NCI-H1417 (cell line): ENCODE measurements around the gene PREB.
A peak's percentile ranks its signal among the peaks of the same experiment; 100 is the strongest.
"Not testable (repeated sequence)": the region's sequence is repeated elsewhere in the genome, so short reads cannot be mapped to it uniquely, and the experiment has no call there.

Source experiments
- DNase-seq, 3 experiments: peaks; one replicate each; lab custom pipeline; 2025; lab: John Stamatoyannopoulos, UW

Gene PREB

DNA sequence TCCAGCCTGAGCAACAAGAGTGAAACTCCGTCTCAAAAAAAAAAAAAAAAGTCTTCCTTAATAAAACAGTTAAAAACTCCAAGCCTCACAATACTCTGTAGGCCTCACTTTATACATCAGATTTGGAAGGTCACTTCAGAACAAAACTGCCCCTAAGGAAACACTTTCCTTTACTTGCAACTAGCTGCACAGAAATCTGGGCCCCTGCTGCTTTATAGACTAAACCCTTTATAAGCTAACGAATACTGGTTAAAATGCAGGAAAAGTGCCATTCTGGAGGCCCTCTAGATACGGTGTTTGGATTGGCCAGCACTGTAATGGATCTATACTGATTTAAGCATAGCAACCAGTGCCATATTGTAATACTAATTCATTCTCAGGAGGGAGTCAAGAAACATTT, 9.3 kb downstream of the PREB start:
- DNase-seq = no peak

DNA sequence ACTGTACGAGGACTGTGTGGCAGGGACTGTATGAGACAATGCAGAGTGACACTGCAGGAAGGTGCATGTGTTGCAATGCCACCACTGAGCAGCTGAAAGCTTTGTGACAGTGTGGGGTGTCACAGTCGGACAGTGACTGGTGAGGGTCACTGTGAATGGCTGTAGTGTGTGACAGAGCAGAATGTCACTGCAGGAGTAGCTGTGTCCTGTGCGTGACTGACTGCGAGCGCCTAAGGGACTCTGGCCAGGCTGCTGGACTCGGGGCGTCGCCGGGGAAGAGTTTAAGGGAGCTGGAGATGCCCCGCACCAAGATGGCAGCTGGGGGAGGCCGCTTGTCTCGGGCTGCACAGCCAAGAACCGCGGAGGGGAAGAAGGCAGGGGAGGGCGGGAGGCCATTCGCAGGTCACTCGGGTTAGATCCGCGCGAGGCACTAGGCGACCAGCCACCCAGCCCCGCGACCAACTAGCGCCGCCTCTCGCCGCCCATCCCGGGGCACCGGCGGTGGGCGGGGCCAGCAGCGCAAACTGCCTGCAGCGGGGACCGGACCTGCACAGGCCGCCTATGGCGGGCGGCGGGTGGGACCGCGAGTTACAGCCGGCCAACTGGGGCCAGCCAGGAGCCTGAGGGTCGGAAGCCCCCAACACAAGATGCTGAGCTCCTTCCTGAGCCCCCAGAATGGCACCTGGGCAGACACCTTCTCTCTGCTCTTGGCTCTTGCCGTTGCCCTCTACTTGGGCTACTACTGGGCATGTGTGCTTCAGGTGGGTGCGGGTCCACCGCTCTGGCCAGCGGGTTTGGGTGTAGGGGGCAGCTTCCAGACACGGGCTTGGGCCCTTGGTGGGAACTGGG, 10.9 kb downstream of the PREB start, which contains the start of gene ABHD1:
TSS of gene ABHD1 (plus strand) at position 514 of the 849 bp plus-strand sequence. CDS start at position 648, 134 bp downstream.
- peak; percentile 40 to 42 (median 40) for DNase-seq

DNA sequence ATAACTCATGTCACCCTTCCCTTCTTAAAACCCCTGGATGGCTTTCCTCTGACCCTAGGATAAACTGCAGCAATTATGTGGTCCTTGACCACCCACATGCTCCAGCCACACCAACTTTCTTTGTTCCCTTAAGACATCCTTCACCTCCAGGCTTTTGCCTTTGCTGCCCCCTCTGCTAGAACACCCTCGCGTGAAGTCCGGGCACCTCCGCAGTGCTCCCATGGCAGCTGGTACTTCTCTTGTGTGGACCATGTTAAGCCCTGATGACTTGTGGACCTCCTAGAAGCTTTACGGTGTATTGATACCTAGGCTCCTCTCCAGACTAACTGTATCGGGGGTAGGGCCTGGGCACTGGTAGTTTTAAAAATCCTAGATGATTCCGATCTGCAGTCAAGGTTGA, 11.6 kb downstream of the PREB start:
- DNase-seq = no peak

DNA sequence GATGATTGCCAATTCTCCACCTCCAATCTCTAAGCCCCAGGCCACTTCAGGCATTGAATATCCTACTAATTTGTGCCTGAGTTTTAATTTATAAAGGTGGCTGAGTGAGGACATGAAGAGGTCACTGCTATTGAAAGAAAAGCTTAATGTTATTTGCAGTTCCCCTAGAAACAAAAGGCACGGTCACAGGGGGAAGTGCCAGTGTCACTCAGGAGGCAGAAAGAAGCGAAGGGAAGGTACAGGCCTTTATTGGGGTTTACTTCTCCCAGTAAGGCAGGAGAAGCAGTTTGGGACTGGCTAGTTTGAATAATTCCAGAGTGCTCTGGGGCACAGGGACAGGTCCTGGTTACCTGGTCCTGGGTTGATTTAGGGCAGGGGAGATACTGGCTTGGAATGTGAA, 12.5 kb downstream of the PREB start:
- DNase-seq = peak in 1 of 3 experiments; percentile 22

DNA sequence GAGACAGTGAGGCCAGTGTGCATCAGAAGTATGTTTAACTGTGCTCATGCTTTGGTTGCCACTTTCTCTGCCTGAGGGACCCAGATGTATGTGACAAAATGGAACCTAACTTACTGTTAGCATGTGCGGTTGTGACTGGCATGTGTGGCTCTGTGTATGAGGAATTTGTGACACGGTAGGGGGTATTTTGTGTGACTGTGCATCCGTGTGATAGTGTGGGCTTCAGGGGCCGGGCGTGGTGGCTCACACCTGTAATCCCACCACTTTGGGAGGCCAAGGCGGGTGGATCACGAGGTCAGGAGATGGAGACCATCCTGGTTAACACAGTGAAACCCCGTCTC, 15.1 kb downstream of the PREB start:
- not testable (repeated sequence) for DNase-seq

DNA sequence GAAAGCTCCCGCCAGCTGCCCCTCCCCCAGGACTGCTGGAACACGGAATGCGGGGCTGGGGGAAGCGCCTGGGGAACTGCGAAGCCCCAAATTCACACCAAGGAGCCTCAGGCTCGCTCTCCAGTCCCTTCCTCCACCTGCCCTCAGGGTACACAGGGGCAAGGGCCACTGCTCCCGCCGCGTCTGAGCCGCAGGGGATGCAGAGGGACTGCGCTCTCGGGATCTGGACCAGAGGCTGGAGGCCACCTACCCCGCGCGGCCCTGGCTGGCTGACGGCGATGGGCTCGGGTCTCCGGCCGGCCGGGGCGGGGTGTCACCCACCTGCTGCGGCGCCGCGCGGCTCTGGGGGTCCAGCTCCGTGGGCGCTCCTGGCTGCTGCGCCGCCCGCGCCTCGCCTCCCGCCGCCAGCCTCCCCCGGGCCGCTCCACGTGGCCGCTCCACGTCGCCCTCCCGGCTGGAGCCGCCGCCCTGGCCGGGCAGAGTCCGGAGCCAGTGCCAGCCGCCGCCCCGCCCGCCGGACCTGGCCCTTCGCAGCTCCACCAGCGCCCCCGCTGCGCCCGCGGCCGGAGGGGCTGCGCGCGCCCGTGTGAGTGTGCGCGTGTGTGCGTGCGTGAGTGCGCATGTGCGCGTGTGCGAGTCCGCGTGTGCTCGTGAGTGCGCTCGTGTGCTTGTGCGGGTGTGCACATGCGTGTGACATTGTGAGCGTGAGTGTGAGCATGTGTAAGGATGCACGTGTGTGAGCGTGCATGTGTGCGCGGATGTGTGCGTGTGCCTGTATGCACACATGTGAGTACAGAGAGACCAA, 15.7 kb downstream of the PREB start, which contains the start of gene CGREF1:
TSS of gene CGREF1 (minus strand) at position 604 of the 805 bp plus-strand sequence. CDS start 14,762 bp downstream, outside the sequence.
- peak; percentile 50 to 75 (median 71) for DNase-seq

DNA sequence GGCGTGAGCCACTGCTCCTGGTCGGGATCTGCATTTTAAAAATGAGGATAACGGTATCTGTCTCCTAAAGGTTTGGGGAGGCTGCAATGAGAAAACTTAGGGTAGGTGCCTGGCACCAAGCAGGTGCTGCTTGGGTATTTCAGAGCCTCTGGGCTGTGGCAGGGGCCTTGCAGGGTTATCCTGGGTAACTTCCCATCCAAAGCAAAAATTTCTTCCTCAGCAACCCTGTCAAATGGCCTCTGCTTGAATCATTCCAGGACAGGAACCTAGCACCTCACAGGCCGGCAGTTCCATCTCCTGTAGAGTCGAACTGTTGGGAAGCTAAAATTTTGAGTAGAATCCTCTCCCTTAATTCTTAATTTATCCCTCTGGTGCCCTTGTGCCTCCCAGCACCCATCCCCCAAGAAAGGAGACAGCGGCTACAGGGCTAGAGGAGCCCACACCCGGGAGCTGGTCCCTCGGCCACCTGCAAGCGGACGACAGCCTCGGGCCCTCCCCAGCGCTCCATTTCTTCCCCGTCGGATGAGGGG, 16.4 kb downstream of the PREB start:
- DNase-seq = peak in 1 of 3 experiments; percentile 71

DNA sequence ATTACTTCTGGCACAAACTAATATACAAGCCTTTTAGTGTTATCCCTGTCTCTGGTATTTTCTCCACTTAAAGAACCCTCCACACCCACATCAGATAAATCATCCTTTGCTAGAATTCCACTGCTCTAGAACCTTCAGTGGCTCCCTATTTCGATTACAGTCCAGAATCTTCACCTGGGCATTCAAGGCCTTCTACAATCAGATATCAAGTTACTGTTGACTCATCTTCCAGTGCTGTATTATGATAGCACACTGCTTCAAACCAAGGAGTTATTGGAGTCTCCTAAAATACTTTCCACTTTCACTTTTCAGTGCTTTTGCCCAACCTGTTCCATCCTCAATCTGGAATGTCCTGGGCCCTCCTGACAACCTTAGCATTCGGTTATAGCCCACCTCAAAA, 18.9 kb downstream of the PREB start:
- DNase-seq = no peak

DNA sequence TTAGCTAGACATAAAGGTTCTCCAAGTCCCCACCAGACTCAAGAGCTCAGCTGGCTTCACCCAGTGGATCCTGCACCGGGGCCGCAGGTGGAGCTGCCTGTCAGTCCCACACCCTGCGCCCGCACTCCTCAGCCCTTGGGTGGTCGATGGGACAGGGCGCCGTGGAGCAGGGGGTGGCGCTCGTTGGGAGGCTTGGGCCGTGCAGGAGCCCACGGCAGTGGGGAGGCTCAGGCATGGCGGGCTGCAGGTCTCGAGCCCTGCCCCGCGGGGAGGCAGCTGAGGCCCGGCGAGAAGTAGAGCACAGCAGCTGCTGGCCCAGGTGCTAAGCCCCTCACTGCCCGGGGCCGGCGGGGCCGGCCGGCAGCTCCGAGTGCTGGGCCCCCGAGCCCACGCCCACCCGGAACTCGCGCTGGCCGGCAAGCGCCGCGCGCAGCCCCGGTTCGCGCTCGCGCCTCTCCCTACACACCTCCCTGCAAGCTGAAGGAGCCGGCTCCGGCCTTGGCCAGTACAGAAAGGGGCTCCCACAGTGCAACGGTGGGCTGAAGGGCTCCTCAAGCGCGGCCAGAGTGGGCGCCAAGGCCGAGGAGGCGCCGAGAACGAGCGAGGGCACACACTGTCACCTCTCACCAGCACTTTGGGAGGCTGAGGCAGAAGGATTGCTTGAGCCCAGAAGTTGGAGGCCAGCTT, 22.9 kb downstream of the PREB start:
- DNase-seq = not testable (repeated sequence)

DNA sequence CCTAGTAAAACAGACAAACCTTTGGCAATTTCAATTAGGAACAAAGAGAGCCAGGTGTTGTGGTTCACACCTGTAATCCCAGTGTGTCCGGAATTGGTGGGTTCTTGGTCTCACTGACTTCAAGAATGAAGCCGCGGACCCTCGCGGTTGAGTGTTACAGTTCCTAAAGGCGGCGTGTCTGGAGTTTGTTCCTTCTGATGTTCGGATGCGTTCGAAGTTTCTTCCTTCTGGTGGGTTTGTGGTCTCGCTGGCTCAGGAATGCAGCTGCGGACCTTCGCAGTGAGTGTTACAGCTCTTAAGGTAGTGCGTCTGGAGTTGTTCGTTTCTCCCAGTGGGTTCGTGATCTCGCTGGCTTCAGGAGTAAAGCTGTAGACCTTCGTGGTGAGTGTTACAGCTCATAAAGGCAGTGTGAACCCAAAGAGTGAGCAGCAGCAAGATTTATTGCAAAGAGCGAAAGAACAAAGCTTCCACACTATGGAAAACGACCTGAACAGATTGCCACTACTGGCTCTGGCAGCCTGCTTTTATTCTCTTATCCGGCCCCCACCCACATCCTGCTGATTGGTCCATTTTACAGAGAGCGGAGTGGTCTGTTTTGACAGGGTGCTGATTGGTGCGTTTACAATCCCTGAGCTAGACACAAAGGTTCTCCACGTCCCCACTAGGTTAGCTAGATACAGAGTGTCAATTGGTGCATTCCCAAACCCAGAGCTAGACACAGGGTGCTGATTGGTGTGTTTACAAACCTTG, 23.7 kb downstream of the PREB start:
- DNase-seq = not testable (repeated sequence)

DNA sequence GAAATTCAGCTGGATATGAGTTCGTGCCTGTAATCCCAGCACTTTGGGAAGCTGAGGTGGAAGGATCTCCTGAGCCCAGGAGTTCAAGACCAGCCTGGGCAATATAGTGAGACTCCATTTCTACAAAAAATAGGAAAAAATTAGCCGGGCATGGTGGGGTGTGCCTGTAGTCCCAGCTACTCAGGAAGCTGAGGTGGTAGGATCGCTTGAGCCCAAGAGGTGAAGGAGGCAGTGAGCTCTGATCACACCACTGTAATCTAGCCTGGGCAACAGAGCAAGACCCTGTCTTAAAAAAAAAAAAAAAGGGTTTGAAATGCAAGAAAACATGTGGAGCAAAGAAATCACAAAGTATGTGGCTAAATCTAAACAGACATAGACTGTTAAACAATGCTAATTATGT, 25.4 kb downstream of the PREB start:
- DNase-seq = no peak

DNA sequence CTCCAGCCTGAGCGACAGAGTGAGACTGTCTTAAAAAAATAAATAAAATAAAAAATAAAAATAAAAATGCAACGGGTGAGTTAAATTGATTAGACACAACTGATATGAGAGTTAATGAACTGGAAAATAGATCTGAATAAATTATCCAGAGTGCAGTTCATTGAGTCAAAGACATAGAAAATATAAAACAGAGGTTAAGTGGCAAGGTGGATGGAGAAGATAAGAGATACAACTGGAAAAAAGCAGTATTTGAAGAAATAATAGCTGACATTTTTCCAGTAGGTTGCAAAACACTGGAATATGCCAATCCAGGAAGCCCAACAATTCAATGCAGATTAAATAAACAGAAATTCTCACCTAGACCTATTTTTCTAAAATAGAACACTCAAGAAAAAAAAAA, 26.2 kb downstream of the PREB start:
- no peak for DNase-seq

DNA sequence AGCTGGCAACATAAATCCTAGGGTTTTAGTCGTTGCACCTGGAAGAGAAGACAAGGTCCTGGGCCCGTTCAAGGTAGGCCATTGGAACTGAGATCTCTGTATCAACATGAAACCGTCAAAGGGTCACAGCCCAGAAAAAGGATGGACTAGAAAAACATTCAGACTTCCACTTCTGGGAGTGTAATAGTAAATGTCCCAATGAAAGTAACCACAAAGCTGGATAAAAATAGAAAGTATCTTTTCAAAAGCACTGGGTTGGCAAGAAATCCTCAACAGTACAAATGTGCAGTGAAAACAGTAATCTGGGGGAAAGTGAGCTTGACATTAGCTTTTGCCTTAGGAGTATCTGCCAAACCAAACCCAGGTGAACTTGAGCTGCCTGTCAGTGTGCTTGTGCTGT, 28.5 kb downstream of the PREB start:
- DNase-seq = no peak

DNA sequence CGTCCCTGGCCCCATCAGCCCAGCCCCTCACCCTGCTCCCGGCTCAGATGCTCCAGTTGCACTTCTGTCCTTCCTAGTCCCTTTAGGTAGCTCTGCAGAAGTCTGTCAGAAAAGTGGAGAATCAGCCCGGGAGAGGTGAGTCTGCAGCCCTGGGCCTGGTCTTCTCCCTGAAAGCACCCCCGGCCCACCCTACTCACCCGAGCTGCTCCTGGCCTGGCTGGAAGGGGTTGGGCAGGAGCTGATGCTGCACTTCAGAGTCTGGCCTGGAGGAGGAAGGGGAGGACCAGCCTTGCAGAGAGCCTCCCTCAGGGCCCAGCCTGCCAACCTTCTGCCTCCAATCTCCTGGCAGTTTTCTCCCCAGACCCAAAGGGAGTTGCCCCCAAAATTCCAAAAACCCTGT, 32.1 kb downstream of the PREB start:
- no peak for DNase-seq

DNA sequence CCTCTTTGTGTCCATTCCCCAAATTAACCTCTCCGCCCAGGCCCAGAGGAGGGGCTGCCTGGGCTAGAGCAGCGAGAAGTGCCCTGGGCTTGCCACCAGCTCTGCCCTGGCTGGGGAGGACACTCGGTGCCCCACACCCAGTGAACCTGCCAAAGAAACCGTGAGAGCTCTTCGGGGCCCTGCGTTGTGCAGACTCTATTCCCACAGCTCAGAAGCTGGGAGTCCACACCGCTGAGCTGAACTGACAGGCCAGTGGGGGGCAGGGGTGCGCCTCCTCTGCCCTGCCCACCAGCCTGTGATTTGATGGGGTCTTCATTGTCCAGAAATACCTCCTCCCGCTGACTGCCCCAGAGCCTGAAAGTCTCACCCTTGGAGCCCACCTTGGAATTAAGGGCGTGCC, 34.4 kb downstream of the PREB start:
- no peak for DNase-seq

DNA sequence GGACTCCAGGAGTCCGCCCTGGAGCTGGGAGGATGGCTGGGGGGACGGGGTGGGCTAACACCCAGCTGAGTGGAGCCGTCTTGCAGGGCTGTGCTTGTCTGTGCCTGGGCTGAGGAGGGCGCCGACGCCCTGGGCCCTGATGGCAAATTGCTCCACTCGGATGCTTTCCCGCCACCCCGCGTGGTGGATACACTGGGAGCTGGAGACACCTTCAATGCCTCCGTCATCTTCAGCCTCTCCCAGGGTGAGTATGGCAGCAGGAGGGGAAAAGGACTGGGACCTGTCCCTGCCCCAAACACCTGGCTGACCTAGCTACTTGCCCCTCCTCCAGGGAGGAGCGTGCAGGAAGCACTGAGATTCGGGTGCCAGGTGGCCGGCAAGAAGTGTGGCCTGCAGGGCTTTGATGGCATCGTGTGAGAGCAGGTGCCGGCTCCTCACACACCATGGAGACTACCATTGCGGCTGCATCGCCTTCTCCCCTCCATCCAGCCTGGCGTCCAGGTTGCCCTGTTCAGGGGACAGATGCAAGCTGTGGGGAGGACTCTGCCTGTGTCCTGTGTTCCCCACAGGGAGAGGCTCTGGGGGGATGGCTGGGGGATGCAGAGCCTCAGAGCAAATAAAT, 35.0 kb downstream of the PREB start:
- DNase-seq = no peak

DNA sequence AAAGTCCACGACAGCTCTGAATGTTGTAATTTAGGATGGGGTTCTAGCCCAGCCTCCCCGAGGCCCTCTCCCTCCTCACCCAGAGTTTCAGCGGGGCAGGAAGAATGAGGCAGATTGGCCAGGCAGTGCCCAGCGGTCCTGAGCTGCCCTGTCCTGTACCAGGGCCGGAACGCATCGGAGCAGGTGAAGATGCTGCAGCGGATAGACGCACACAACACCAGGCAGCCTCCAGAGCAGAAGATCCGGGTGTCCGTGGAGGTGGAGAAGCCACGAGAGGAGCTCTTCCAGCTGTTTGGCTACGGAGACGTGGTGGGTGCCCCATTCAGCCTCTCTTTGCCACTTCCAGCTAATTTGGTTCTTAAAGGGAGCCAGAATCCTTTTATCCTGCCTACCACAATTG, 37.1 kb downstream of the PREB start:
- no peak for DNase-seq

DNA sequence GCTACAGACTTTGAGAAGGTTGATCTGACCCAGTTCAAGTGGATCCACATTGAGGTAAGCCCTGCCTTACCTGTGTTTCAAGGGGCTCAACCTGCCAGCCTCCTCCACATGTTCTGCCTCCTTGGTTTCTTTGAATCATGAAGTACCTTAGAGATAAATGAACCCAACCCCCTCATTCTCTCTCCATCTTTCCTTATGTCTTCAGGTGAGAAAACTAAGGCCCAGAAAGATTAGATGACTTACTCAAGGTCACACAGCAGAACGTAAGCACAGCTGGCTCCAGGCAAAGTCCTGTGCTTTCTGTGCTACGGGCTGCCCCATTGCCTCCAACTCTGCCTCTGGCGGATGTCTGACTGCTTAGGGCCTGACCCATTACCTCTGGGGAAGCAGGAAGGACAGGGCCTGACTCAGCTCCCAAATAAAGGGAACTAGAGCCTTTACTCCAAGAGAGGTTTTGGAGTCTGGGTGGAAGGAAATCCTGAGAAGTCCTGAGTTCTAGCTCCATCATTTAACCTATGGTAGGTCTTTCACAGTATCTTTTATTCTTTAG, 37.6 kb downstream of the PREB start:
- no peak for DNase-seq

DNA sequence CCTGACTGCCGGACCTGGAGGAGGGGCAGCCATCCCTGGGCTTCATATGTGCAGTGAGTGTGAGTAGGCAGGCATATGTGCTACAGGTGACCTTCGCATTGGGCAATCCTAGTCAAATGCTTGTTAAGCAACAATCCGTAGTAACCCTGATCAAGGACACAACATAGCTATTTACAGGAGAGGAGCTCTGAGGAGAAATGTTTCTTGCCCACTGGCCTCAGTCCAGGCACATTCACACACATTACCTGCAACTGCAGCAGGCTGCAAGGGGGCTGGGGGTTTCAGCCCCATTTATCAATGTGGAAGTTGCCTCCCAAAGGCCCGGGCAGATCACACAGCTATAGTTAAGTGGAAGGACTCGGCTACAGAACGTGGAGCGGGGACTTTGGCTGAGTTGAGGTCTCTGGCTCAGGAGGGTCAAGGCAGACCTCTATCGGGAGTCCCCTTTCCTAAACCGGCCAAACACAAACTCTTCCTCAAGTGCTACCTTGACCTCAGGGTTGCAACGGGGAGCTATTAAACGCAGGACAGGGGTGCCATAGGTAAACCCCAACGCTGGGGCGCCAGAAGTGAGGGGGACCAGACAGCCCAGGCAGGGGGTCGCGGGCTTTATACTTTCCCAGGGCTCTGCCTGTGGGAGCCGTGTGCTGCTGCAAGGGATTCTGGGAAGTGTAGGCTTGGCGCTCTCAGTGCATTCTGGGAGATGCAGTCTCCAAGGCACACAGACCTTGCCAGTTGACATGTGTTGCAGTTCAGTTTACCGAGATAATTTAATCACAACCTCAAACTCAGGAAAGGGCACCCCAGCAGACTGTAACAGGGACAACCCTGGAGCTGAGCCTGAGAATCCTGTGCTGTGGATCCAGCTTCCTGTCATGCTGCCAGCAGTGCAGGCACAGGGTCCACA, 38.4 kb downstream of the PREB start:
- DNase-seq = peak; percentile 23 to 59 (median 43)

DNA sequence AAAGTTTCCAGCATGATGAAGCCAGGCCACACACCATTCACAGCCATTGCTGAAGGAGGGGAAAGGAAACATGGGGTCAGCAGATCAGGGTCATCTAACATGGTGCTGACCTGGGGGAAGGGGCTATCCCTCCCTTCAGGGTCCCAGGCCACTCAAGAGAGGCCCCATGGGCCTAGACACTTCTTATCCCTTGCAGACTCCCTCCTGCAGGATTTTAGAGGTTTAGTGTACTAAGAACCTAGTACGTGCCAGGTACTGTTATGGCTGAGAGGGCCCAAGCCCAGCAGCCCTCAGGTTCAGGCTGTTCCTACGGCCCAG, 39.0 kb downstream of the PREB start:
- DNase-seq = no peak
